Stimulated activated naive CD8-positive, alpha-beta T cell treated with anti-CD3 and anti-CD28 coated beads, Interleukin-15, Interleukin-2, amounts not matched to agents 100 U/mL and 50 U/mL, for 24 hours (primary cell): ENCODE results near the gene GPR32.
"Not testable (repeated sequence)": the region's sequence is repeated elsewhere in the genome, so short reads cannot be mapped to it uniquely, and the experiment has no call there.

ENCODE experiments used
- ATAC-seq: fragments of 150-1000 bp; cut with Tn5 transposase; one replicate; pipeline ENCODE4 v1.10.0; 2021
- DNase-seq: peaks from one replicate; pipeline ENCODE4 v3.0.0; 2021

GPR32 gene

GRCh38 chr19:50770164-50770563 lies at the start of gene GPR32:
Gene GPR32 (plus strand): TSS chr19:50770464. CDS start chr19:50770601, 137 bp downstream.
- ATAC-seq, DNase-seq: not testable (repeated sequence)

GRCh38 chr19:50720921-50721381 lies 49.3 kb upstream of the GPR32 start:
- no peak for ATAC-seq
- no peak for DNase-seq

- ATAC-seq: no peak
- no peak for DNase-seq
These were observed 48.7 kb upstream of the GPR32 start for GRCh38 chr19:50721441-50722137.

- DNase-seq (no peak), ATAC-seq (no peak)
These were observed 47.9 kb upstream of the GPR32 start for GRCh38 chr19:50722201-50723013.

- DNase-seq (no peak), ATAC-seq (no peak)
These were observed 47.2 kb upstream of the GPR32 start, which contains the start of gene CLEC11A for GRCh38 chr19:50723069-50723468. Gene CLEC11A (plus strand): TSS chr19:50723364. CDS start chr19:50723526, 162 bp downstream.

GRCh38 chr19:50723735-50724521 lies 46.3 kb upstream of the GPR32 start:
- no peak for ATAC-seq

GRCh38 chr19:50724522-50725217 lies 45.6 kb upstream of the GPR32 start:
- peak; percentile 99 for DNase-seq
- ATAC-seq: peak; percentile 78

More at GRCh38 chr19:50723735-50724521, 46.3 kb upstream of the GPR32 start:
- no peak for DNase-seq

- peak; percentile 50 for ATAC-seq
- DNase-seq: no peak
These were observed 44.9 kb upstream of the GPR32 start for GRCh38 chr19:50725218-50725910.

- no peak for ATAC-seq
- DNase-seq: no peak
These were observed 44.4 kb upstream of the GPR32 start for GRCh38 chr19:50725911-50726230.

- ATAC-seq (peak; percentile 77), DNase-seq (peak; percentile 94)
These were observed 42.1 kb upstream of the GPR32 start for GRCh38 chr19:50728084-50728737.

- no peak for ATAC-seq
- no peak for DNase-seq
These were observed 40.4 kb upstream of the GPR32 start for GRCh38 chr19:50729894-50730293.

- DNase-seq (no peak), ATAC-seq (no peak)
These were observed 34.4 kb upstream of the GPR32 start for GRCh38 chr19:50735869-50736268.

- DNase-seq (no peak), ATAC-seq (no peak)
These were observed 33.9 kb upstream of the GPR32 start for GRCh38 chr19:50736338-50736737.

GRCh38 chr19:50739132-50739913 lies 30.9 kb upstream of the GPR32 start:
- no peak for ATAC-seq

GRCh38 chr19:50739914-50740426 lies 30.3 kb upstream of the GPR32 start:
- DNase-seq (no peak), ATAC-seq (no peak)

More at GRCh38 chr19:50739132-50739913, 30.9 kb upstream of the GPR32 start:
- no peak for DNase-seq

GRCh38 chr19:50741179-50741933 lies 28.9 kb upstream of the GPR32 start:
- DNase-seq (no peak), ATAC-seq (no peak)

GRCh38 chr19:50743537-50743936 lies 26.7 kb upstream of the GPR32 start:
- no peak for ATAC-seq
- DNase-seq: no peak

GRCh38 chr19:50745221-50745620 lies 25.0 kb upstream of the GPR32 start:
- DNase-seq: no peak

GRCh38 chr19:50747141-50747540 lies 23.1 kb upstream of the GPR32 start:
- DNase-seq, ATAC-seq: not testable (repeated sequence)

More at GRCh38 chr19:50745221-50745620, 25.0 kb upstream of the GPR32 start:
- no peak for ATAC-seq
